GM12872 (cell line): ENCODE data around the gene ZNF140.

ENCODE experiments used
- TF ChIP-seq, protein P1 (sequence below): IDR thresholded peaks from 3 replicates; pipeline ENCODE4 v1.5.1; 2011; ENCODE audit warnings: low read depth, mild to moderate bottlenecking, low read length, moderate library complexity; ENCODE audit not compliant: insufficient read depth

The ZNF140 gene

DNA sequence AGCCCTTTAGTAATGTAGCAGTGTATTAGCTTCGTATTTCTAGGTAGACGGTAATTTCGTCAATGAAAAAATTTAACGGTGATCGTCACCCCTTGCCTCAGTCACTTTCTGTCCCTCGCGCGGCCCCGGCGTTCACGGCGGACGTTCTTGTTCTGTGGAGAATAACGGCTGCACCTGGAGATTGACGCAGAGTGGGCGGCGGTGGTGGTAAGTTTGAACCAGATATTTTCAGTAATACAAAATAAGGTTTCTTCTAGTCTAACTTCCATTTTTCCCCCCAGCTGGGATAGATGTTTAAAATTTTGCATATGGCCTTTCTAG is 50.0 kb downstream of the ZNF140 start:
- TF ChIP-seq, protein P1, sequence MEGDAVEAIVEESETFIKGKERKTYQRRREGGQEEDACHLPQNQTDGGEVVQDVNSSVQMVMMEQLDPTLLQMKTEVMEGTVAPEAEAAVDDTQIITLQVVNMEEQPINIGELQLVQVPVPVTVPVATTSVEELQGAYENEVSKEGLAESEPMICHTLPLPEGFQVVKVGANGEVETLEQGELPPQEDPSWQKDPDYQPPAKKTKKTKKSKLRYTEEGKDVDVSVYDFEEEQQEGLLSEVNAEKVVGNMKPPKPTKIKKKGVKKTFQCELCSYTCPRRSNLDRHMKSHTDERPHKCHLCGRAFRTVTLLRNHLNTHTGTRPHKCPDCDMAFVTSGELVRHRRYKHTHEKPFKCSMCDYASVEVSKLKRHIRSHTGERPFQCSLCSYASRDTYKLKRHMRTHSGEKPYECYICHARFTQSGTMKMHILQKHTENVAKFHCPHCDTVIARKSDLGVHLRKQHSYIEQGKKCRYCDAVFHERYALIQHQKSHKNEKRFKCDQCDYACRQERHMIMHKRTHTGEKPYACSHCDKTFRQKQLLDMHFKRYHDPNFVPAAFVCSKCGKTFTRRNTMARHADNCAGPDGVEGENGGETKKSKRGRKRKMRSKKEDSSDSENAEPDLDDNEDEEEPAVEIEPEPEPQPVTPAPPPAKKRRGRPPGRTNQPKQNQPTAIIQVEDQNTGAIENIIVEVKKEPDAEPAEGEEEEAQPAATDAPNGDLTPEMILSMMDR, result no peak

DNA sequence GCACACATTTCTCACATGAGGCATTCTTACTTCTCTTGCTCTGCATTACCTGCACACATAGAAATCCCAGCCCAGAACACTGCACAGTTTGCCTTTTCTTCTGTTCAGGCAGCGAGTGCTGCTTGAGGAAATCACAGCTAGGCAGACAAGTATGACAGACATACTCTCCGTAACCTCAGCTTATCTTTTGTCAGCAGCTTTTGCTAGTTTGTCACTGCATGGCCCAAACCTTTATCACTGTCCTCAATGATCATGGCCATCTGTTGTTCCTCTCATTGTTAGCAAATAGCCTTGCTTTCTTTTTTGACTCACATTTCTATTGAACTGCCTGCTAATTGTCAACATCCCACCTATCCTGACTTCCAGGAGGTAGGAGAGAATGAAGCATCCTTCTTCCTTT is 55.0 kb downstream of the ZNF140 start:
- TF ChIP-seq, protein P1, result no peak

DNA sequence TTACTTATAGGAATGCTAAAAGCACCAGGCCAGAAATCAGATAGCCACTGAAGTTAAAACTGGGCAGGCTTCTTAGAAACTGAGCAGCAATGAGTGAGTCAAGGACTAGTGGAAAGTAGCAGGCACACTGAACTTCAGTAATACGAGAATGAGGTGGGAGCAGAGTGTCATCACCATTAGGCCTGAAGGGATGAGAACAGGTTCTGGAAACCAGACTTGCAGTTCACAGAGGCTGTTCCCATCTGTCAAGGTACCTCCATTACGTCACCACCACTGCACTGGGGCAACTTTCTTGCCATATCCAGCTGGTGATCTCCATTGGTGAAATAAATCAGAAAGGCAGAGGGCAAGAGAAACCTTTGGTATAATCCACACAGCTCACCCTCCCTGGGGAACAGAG is 65.3 kb downstream of the ZNF140 start:
- TF ChIP-seq, protein P1, result no peak

DNA sequence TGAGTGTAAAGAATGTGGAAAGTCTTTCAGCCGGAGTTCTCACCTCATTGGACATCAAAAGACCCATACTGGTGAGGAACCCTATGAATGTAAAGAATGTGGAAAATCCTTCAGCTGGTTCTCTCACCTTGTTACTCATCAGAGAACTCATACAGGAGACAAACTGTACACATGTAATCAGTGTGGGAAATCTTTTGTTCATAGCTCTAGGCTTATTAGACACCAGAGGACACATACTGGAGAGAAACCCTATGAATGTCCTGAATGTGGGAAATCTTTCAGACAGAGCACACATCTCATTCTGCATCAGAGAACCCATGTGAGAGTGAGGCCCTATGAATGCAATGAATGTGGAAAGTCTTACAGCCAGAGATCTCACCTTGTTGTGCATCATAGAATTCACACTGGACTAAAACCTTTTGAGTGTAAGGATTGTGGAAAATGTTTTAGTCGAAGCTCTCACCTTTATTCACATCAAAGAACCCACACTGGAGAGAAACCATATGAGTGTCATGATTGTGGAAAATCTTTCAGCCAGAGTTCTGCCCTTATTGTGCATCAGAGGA is 75.5 kb downstream of the ZNF140 start:
- TF ChIP-seq, protein P1, result no peak
